HG03196 (cell line): ENCODE measurements around the gene LTO1.

ENCODE experiments used
- ATAC-seq: cut with Tn5 transposase; IDR thresholded peaks from one replicate; pipeline ENCODE4 v1.9.1; 2021; ENCODE audit not compliant: unreplicated experiment

LTO1 gene

DNA sequence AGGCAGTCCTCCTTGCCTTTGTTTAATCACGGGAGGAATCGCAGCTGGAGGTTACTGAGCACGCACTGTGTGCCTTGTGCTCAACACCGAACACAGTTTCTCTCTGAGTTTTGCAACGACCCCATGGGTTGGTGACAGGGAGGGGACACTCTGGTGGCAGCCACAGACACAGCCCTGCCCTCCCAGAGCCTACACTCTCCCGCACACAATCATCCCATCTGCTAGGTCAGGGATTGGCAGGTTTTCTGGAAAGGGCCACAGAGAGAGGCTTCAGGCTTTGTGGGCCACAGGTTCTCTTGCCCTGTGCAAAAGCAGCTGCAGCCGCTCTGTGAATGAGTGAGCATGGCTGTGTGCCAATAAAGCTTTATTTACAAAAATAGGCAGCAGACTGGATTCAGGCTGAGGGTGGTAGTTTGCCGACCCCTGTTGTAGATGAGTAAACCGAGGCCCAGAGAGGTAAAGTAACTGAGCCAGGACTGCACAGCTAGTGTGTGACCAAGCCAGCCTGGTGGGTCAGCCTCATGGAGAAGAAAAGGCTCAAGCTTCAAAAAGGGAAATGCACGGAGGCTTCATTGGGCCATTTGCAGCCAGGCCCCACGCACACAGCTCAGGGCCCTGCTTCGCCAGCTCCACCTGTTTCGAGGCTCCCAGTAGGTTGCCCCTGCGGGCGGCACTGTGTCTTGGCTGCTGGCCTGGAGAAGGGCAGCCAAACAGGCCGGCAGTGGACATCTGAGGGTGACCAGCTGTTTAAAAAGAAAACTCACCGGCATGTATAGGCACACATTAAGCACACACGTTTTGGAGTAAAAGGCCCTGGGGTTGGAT is 16.3 kb downstream of the LTO1 start:
- no peak for ATAC-seq

DNA sequence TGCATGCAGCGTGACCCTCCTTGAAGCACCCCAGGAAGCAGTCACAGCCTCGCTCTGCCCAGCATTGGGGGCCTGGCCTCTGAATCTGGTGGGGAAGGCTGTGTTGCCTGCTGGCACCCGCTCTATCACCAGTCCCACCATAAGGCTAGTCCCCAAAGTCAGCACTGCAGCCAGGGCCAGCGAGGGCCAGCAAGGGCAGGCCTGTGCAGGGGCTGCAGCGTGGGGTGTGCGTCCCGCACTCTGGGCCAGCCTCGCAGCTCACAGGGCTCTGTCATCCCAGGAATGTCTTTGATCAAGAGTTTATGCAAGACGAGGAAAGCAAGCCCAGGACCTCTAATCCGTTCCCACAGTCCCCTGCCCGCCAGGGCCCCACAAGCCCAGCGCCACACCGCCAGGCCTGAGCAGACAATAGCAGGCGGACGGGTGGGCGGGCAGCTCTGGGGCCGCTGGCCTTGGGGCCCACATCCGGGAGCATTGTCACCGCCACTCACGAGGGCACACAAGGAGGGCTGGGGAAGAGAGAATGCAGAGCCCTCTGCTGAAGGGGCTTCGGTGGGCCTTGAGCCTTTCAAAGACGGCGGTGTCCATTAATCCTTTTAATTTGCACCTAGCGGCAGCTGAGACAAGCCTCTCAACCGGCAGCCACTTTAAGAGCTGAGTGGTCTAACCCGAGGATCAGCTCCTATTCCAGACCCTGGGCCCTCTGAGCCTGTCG is 17.1 kb downstream of the LTO1 start:
- no peak for ATAC-seq

DNA sequence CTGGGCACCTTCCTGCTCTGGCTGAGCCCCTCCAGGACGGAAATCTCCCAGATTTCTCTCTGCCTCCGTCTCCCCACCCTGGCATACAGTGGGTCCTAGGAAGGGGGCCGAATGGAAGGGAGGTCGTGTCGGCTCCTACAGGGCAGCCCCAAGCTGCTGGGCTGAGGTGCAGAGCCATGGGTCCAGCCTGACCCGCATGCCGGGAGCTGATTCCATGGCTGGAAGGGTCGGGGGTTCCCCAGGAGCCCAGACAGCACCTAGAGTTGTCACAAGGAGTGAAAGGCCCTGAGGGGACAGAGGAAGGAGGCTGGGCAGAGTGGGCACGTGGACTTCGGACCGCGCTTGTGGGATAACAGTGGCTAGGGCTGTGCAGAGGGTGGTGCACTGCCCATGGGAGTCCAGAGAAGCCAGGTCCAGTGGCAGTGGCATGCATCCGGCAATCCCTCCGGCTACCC is 17.7 kb downstream of the LTO1 start:
- ATAC-seq = no peak

DNA sequence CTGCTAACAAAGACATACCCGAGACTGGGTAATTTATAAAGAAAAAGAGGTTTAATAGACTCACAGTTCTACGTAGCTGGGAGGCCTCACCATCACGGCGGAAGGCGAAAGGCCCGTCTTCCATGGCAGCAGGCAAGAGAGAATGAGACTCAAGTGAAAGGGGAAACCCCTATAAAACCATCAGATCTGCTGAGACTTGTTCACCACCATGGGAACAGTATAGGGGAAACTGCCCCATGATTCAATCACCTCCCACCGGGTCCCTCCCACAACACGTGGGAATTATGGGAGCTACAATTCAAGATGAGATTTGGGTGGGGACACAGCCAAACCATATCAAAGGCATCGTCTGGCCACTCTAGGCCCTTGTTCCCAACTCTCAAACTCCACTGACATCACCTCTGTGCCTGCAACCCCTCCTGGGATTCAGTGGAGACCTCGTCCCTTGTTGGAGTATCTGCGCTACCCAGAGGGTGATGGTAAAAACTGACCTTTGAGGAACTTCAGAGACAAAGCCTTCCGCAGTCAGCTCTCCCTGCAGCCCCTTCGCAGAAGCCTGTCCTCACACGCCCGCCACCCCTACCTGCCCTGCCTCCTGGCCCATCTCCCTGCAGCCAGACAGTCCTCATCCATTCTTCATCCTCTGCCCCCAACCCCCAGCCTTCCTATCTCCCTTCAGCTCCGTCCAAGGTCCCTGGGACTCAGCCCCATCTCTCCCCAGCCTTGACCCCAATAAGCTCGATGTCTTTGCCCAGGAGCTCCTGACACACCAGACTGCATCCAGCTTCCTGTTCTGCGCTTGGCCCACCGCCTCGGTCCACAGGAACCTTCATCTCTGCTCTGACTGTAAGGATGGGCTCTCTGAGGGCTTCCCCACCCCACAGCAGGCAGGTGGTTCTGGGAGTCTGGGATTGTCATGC is 18.4 kb downstream of the LTO1 start:
- ATAC-seq = no peak

DNA sequence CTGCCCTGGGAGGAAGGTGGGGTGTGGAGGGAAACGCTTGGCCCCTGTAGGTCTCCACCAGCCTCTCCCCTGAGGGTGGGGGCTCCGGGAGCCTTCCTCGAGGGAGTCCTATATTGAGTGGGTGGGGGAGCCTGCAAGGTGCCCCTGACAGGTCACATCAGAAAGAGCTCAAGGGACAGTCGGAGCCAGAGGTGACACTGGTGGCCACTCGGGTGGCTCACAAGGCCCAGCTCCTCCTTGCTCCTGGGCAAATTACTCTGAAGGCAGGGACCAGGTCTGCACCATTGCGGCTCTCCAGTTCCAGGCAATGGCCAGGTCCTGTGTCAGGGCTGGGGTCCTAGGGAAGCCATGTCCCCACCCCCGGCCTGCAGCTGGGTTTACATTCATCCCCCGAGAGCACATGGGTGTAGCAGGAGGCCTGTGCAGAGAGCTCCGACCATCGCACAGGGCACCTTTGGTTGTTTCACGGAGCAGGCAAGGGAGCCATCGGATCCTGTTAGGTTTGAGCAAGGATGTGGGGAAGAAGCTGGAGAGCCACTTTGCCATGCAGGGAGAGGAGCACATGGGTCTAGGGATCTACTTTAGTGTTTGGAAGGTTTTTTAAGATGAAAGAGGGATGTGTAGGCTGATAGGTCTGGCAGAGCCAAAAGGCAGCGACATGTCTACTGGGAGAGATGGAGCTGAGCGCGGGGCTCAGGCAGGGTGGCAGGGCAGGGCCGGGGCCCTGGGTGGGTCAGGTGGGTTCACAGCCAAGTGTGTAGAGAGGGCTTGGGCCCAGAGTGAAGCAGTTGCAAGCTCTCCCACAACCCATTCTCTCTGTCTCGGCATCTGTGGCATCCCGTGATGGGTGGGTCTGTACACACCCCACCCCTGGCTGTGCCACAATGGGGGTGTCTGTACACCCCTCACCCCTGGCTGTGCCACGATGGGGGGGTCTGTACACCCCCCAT is 19.4 kb downstream of the LTO1 start:
- no peak for ATAC-seq

DNA sequence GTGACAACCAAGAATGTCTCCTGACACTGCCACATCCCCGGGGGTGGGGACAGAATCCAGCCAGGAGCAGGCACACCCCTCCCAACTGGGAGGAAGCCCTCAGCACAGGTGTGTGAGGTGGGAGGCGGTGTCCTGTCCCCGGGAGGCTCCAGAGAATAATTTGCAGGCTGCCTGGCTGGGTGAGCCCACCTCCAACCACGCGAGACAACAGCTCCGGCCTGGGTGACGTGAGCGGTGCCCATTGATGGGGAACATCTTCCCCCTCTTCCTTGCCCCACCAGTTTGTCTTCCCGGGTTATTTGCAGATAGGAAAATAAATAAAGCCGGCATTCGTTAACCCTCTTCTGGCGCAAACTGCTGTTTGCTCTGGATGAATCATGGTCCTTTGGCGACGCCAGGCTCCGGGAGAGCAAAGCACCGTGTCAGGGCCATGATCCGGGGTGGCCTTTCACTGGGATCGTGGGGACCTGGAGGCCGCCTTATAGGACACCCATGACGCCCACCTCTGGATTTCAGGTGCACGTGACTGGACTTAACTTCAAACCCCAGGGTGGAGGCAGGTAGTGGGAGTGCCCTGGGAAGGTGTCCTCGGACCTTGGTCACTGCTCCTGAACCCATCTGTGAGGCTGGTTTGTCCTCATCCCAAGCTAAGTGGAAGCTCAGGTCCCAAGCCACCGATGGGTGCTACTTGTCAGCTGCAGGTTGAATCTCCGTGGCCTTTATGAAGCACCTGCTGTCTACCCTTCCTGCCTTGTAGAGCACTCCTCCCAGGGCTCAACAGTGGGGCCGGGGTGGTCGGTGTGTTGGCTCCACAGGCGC is 20.3 kb downstream of the LTO1 start:
- ATAC-seq = no peak

DNA sequence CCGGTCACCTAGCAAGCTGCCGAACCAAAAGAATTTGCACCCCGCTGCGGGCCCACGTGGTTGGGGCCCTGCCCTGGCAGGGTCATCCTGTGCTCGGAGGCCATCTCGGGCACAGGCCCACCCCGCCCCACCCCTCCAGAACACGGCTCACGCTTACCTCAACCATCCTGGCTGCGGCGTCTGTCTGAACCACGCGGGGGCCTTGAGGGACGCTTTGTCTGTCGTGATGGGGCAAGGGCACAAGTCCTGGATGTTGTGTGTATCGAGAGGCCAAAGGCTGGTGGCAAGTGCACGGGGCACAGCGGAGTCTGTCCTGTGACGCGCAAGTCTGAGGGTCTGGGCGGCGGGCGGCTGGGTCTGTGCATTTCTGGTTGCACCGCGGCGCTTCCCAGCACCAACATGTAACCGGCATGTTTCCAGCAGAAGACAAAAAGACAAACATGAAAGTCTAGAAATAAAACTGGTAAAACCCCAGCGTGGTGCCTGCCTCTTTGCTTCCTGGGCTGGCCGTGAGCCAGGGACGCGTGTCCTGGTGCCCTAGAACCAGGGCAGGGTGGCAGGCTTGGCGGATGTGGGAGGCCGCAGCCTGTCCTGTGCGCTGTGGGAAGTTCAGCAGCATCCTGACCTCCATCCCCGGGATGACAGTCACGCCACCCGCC is 21.0 kb downstream of the LTO1 start:
- ATAC-seq = no peak

DNA sequence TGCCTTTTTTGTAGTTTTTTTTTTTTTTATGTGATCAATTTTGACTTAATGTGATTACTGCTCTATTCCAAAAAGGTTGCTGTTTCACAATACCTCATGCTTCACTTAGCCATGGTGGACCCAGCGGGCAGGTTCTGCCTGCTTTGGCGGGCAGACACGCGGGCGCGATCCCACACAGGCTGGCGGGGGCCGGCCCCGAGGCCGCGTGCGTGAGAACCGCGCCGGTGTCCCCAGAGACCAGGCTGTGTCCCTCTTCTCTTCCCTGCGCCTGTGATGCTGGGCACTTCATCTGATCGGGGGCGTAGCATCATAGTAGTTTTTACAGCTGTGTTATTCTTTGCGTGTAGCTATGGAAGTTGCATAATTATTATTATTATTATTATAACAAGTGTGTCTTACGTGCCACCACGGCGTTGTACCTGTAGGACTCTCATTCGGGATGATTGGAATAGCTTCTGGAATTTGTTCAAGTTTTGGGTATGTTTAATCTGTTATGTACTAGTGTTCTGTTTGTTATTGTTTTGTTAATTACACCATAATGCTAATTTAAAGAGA is 21.7 kb downstream of the LTO1 start:
- no peak for ATAC-seq

DNA sequence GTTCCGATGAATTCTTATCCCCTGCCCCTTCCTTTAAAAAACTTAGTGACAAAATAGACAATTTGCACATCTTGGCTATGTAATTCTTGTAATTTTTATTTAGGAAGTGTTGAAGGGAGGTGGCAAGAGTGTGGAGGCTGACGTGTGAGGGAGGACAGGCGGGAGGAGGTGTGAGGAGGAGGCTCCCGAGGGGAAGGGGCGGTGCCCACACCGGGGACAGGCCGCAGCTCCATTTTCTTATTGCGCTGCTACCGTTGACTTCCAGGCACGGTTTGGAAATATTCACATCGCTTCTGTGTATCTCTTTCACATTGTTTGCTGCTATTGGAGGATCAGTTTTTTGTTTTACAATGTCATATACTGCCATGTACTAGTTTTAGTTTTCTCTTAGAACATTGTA is 22.2 kb downstream of the LTO1 start:
- no peak for ATAC-seq

DNA sequence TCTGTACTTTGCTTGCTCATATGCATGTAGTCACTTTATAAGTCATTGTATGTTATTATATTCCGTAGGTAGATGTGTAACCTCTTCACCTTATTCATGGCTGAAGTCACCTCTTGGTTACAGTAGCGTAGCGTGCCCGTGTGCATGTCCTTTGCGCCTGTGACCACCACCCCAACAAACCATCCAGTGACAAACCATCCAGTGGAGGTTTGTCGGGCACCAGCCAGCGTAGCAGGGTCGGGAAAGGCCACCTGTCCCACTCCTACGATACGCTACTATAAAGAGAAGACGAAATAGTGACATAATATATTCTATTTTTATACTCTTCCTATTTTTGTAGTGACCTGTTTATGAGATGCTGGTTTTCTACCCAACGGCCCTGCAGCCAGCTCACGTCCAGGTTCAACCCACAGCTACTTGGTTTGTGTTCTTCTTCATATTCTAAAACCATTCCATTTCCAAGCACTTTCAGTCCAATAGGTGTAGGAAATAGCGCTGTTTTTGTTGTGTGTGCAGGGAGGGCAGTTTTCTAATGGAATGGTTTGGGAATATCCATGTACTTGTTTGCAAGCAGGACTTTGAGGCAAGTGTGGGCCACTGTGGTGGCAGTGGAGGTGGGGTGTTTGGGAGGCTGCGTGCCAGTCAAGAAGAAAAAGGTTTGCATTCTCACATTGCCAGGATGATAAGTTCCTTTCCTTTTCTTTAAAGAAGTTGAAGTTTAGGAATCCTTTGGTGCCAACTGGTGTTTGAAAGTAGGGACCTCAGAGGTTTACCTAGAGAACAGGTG is 23.1 kb downstream of the LTO1 start:
- ATAC-seq = no peak

DNA sequence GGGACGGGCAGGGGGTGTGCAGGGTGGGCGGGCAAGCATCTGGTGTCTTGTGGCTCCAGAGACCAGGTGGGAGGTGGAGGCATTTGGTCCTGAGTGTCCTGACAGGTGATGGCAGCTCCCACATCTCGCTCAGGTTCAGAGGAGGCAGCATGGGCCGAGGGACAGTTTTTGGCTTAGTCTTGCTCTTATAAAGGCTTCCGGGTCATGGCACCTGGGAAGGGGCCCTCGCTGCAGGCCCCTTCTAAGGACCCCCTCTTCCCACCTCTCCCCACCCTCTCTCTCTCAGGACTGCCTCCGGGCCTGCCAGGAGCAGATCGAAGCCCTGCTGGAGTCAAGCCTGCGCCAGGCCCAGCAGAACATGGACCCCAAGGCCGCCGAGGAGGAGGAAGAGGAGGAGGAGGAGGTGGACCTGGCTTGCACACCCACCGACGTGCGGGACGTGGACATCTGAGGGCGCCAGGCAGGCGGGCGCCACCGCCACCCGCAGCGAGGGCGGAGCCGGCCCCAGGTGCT is 24.3 kb downstream of the LTO1 start:
- ATAC-seq = no peak

DNA sequence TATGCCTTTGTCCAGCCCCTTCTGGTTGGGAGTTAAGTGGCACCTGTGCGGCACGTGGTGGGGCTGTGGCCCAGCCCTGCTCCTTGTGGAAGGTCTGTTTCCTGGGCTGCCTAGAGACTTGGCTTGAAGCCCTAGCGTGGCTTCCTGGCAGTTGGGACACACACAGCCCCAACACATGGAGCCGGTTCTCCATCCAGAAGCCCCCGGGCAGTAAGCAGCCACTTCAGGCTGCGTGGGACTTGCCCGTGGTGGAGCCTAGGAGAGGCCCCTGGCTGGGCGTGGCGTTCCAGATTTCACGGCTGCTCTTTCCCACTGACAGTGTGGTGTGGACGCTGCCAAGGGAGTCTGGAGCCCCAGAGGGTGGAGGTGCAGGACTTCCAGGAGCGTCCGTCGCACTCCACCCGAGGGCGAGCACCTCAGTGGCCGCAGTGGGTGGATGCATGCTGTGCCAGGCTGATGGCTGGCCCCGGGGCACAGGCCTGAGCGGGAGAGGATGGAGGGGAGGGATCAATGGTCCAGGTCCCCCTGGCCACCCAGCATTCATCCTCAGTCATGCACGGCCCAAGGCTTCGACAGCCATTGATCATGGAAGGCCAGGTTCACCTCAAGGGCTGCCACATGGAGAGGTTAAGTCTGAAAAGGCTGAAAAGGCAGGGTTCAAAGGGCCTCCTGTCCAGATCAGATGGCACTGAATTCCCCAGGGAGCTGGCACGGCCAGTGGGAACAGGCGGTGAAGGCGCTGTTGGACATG is 24.9 kb downstream of the LTO1 start:
- no peak for ATAC-seq

DNA sequence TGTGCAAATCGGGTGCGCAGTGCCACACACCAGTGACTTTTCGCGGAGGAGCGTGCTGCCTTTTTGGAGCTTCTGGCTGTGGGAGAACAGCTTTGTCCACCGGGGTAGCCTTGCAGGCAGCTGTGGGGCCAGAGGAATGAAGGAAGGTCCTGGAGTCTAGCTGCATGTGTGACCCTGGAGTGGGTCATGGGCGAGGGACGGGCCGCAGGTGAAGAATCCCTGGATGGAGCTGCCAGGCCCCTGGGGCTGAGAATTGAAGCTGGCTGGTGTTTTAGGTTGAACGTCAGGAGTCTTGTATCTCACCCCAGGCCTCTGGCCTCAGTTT is 25.6 kb downstream of the LTO1 start:
- ATAC-seq = no peak

DNA sequence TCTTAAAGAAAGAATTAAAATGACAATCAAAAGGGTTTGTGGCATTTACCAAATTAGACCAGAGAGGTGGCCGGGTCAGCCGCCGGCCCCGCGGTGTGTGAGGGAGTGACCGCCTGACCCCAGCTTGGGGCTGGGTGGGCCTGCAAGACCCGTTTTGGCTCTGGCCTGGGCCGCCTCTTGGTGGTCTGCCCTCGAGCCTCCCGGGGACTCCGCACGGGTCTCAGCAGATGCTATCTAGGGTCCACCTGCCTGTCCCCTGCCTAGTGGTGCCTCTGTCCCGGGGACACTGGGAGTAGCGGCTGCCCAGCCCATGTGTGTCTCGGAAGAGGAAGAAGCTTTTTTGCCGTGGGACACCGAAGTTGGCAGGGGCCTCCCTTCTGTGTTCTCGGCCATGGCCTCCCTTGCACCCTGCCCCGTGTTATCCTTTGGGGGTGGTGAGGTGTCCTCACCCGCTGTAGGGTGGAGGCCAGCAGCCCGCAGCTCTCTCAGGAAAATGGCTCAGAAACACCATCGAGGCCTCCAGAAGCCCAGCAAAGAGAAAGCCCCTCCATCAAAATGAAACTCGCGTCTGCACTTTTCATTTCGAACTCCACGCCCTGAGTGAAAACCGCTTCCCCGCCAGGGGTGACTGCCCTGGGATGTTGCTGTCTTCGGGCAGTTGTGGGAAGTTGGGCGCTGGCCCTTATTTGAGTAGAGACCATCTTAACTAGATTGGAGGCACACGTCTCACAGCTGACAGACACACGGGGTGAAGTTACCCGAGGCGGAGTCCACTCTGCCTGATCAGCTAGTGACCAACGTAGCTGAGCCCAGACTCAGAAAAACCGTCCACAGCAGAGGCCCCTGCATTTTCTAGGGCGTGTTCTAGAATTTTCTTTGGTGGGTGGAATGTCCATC is 26.2 kb downstream of the LTO1 start:
- no peak for ATAC-seq

DNA sequence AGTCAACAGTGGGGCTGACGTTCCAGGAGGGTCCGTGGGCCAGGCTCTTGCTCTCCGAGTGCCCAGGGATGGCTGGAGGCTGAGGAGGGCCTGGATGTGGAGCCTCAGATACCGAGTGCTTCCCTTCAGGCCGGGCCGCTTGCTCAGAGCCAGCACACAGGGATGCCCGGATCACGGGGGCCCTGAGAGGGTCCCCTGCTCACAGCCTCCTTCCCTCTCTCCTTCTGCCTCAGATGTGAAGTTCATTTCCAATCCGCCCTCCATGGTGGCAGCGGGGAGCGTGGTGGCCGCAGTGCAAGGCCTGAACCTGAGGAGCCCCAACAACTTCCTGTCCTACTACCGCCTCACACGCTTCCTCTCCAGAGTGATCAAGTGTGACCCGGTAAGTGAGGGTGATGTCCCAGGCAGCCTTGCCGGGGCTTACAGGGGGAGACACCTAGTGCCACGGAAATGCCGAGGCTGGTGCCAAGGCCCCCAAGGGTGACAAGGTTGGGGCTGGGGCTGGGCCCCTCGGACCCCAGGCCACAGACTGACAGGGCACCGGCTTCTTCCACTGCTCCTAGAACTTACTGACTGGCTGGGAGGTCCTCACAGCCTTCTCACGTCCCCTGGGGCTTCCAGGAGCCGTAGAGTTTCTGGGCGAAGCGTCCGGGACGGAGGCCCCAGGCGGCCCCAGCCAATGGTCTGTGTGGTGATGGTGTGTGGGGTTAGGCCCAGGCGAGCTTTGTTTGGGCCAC is 27.2 kb downstream of the LTO1 start:
- ATAC-seq = no peak
